Measurements from ENCODE around the gene EPC2. TPM values are rescaled to one million over a fixed set of nuclear protein-coding genes. Genes with fewer than 3 reads are reported as not detected.

EPC2 gene
- polyA plus RNA-seq, 3 donors = 1.4 to 19.2 (median 2.0) TPM

GRCh38 chr2:148644883-148645538 lies 460 bp downstream of the EPC2 start:
- Mint-ChIP-seq H3K4me1 (peaks cover 43% of the 10 kb centered on the region), H3K27ac (peak overlapping the region; percentile 94 to 99 (median 98)), H3K9me3 (no peaks in the 10 kb centered on the region), H3K27me3 (ENCODE audit: low read depth in 3 of 3) (no peaks in the 10 kb centered on the region), H3K4me3 (peak overlapping the region; percentile 86 to 96), H3K36me3 (peaks cover 0 to 5% of the 10 kb centered on the region in 2 donors)
- under 1% methylated on average over 25 of the region's 69 CpGs for WGBS (ENCODE audit: insufficient coverage)
- Histone ChIP-seq H3K4me1 (ENCODE audit: control insufficient read depth in 1 of 2, insufficient read depth in 2 of 2, low read length in 2 of 2) (peaks cover 24 to 39% of the 10 kb centered on the region in 2 donors), H3K4me2 (replicated peaks; ENCODE audit: extremely low read depth, low read length, poor library complexity, severe bottlenecking) (peak overlapping the region; percentile 96), H3K27me3 (ENCODE audit: control insufficient read depth in 2 of 2, insufficient read depth in 2 of 2, low read length in 2 of 2) (no peaks in the 10 kb centered on the region), H3K9me3 (replicated peaks in 1 of 2; ENCODE audit: control insufficient read depth in 1 of 2, insufficient read depth in 1 of 2, low read length in 2 of 2) (no peaks in the 10 kb centered on the region), H3K27ac (ENCODE audit: low read depth in 1 of 2, low read length in 2 of 2) (peak overlapping the region; percentile 89 to 91), H3K79me2 (ENCODE audit: insufficient read depth, low read length) (peaks cover 48% of the 10 kb centered on the region), H3K36me3 (replicated peaks in 1 of 2; ENCODE audit: control insufficient read depth in 1 of 2, insufficient read depth in 2 of 2, low read length in 2 of 2) (no peaks in the 10 kb centered on the region), H3K4me3 (replicated peaks in 1 of 3; ENCODE audit: low read depth in 2 of 3, low read length in 3 of 3) (peak overlapping the region; percentile 85 to 98 (median 88)), H2AFZ (ENCODE audit: insufficient read depth, low read depth, low read length, poor library complexity, severe bottlenecking) (peak overlapping the region; percentile 98), H3K9ac (ENCODE audit: insufficient read depth, low read length, poor library complexity, severe bottlenecking) (peak overlapping the region; percentile 93), H4K20me1 (ENCODE audit: insufficient read depth, low read length) (peaks cover 47% of the 10 kb centered on the region)
- intact Hi-C loops (cut with micrococcal nuclease) = loop anchor here in 1 of 2 donors (5.0 kb wide), 1 partner anchor 623 kb away; the partner anchor contains the start of genes MBD5 and ORC4
- TF ChIP-seq CTCF (IDR thresholded peaks at IDR 0.05) = no peak
- DNase-seq = peak; percentile 93 to 98 (median 95)

- peaks cover 54% of the 10 kb centered on the region for H4K20me1 ChIP-seq (ENCODE audit: insufficient read depth, low read length)
- intact Hi-C loops (cut with micrococcal nuclease) = no loop called here
- H3K9me3 Mint-ChIP-seq = no peaks in the 10 kb centered on the region
- H3K4me1 ChIP-seq (ENCODE audit: control insufficient read depth in 1 of 2, insufficient read depth in 2 of 2, low read length in 2 of 2) = peaks cover 24 to 39% of the 10 kb centered on the region in 2 donors
- WGBS (ENCODE audit: insufficient coverage) = under 1% methylated on average over 31 of the region's 47 CpGs
- peaks cover 55% of the 10 kb centered on the region for H3K79me2 ChIP-seq (ENCODE audit: insufficient read depth, low read length)
- H3K36me3 ChIP-seq (replicated peaks in 1 of 2; ENCODE audit: control insufficient read depth in 1 of 2, insufficient read depth in 2 of 2, low read length in 2 of 2) = no peaks in the 10 kb centered on the region
- peaks cover 44% of the 10 kb centered on the region for H3K4me1 Mint-ChIP-seq
- H2AFZ ChIP-seq (ENCODE audit: insufficient read depth, low read depth, low read length, poor library complexity, severe bottlenecking) = peak overlapping the region; percentile 66
- H3K9me3 ChIP-seq (replicated peaks in 1 of 2; ENCODE audit: control insufficient read depth in 1 of 2, insufficient read depth in 1 of 2, low read length in 2 of 2) = no peaks in the 10 kb centered on the region
- no peaks in the 10 kb centered on the region for H3K27me3 ChIP-seq (ENCODE audit: control insufficient read depth in 2 of 2, insufficient read depth in 2 of 2, low read length in 2 of 2)
- H3K4me3 ChIP-seq (replicated peaks in 1 of 3; ENCODE audit: low read depth in 2 of 3, low read length in 3 of 3) = peak overlapping the region; percentile 85 to 98 (median 88)
- peak overlapping the region; percentile 89 to 91 for H3K27ac ChIP-seq (ENCODE audit: low read depth in 1 of 2, low read length in 2 of 2)
- no peak for TF ChIP-seq CTCF (IDR thresholded peaks at IDR 0.05)
- peak overlapping the region; percentile 86 to 96 for H3K4me3 Mint-ChIP-seq
- peak overlapping the region; percentile 93 for H3K9ac ChIP-seq (ENCODE audit: insufficient read depth, low read length, poor library complexity, severe bottlenecking)
- no peaks in the 10 kb centered on the region for H3K27me3 Mint-ChIP-seq (ENCODE audit: low read depth in 3 of 3)
- peak overlapping the region; percentile 94 to 99 (median 98) for H3K27ac Mint-ChIP-seq
- peak overlapping the region; percentile 96 for H3K4me2 ChIP-seq (replicated peaks; ENCODE audit: extremely low read depth, low read length, poor library complexity, severe bottlenecking)
- DNase-seq = peak; percentile 81 to 89 (median 86)
- H3K36me3 Mint-ChIP-seq = peaks cover 0 to 5% of the 10 kb centered on the region in 2 donors
These were observed 1.1 kb downstream of the EPC2 start for GRCh38 chr2:148645539-148646230.
